WTC11 (cell line): ENCODE data around the gene SPINDOC. TPM values are rescaled to one million over a fixed set of nuclear protein-coding genes. Genes with fewer than 3 reads are reported as not detected.
A peak's percentile ranks its signal among the peaks of the same experiment; 100 is the strongest.

Experiments
- ATAC-seq: fragments of 200-7000 bp; cut with Tn5 transposase; 2 replicates; pipeline ENCODE4 v1.10.0; 2021; ENCODE audit warnings: mild to moderate bottlenecking, moderate library complexity
- CTCF ChIA-PET: fragments of 300-600 bp; sonication (Branson Sonifier 250); formaldehyde crosslinking; loops from one replicate; lab custom pipeline; 2021; ENCODE audit warnings: antibody characterized with exemption; lab: Charles Lee
- POLR2A ChIA-PET: fragments of 350-600 bp; sonication (Branson Sonifier 250); formaldehyde crosslinking; loops from one replicate; lab custom pipeline; 2021; ENCODE audit warnings: antibody characterized with exemption; lab: Charles Lee
- DNase-seq: peaks from one replicate; pipeline ENCODE4 v3.0.0; 2021; ENCODE audit warnings: low spot score
- H3K27ac Mint-ChIP-seq: 2 replicates; pipeline ENCODE4 v1.8.0; 2021; ENCODE audit warnings: mixed read lengths
- H3K27me3 Mint-ChIP-seq: 2 replicates; pipeline ENCODE4 v1.8.0; 2021; ENCODE audit warnings: low read depth, mild to moderate bottlenecking, moderate library complexity, mixed read lengths
- H3K36me3 Mint-ChIP-seq: 2 replicates; pipeline ENCODE4 v1.8.0; 2021; ENCODE audit warnings: mixed read lengths
- H3K4me1 Mint-ChIP-seq: 2 replicates; pipeline ENCODE4 v1.8.0; 2022; ENCODE audit warnings: mixed read lengths
- H3K4me3 Mint-ChIP-seq: 2 replicates; pipeline ENCODE4 v1.8.0; 2021; ENCODE audit warnings: mild to moderate bottlenecking, moderate library complexity, mixed read lengths
- H3K9me3 Mint-ChIP-seq: 2 replicates; pipeline ENCODE4 v1.8.0; 2021; ENCODE audit warnings: mixed read lengths
- EMX1 ChIP-seq: fragments of 250-450 bp; sonication (Bioruptor Pico); IDR thresholded peaks from 2 replicates; pipeline ENCODE4 v1.8.0; 2021; ENCODE audit warnings: mild to moderate bottlenecking
- ESRRA ChIP-seq: sonication (generic); formaldehyde crosslinking; IDR thresholded peaks from 2 replicates; pipeline ENCODE4 v1.8.1; 2022; ENCODE audit warnings: mild to moderate bottlenecking, missing genetic modification reagents, borderline replicate concordance
- GABPB1 ChIP-seq: sonication (generic); formaldehyde crosslinking; IDR thresholded peaks from 2 replicates; pipeline ENCODE4 v1.8.1; 2023; ENCODE audit warnings: mild to moderate bottlenecking, missing genetic modification reagents
- IRF2 ChIP-seq: sonication (generic); formaldehyde crosslinking; IDR thresholded peaks from 2 replicates; pipeline ENCODE4 v1.8.0; 2022; ENCODE audit warnings: low read depth, missing genetic modification reagents, borderline replicate concordance
- JUN ChIP-seq: sonication (generic); formaldehyde crosslinking; IDR thresholded peaks from 2 replicates; pipeline ENCODE4 v1.8.0; 2023; ENCODE audit warnings: mild to moderate bottlenecking, missing genetic modification reagents
- RELA ChIP-seq: sonication (generic); formaldehyde crosslinking; IDR thresholded peaks from 2 replicates; pipeline ENCODE4 v1.8.1; 2022; ENCODE audit warnings: missing genetic modification reagents, mild to moderate bottlenecking, borderline replicate concordance
- SP1 ChIP-seq: sonication (generic); formaldehyde crosslinking; conservative IDR thresholded peaks from 2 replicates; pipeline ENCODE4 v1.8.1; 2022; ENCODE audit warnings: missing genetic modification reagents
- TP53 ChIP-seq: sonication (generic); formaldehyde crosslinking; IDR thresholded peaks from 2 replicates; pipeline ENCODE4 v1.8.1; 2023; ENCODE audit warnings: mild to moderate bottlenecking, missing genetic modification reagents
- ZNF138 ChIP-seq: sonication (generic); formaldehyde crosslinking; conservative IDR thresholded peaks from 2 replicates; pipeline ENCODE4 v1.8.1; 2022; ENCODE audit warnings: mild to moderate bottlenecking, moderate library complexity, missing genetic modification reagents
- ZNF671 ChIP-seq: fragments of 250-450 bp; sonication (Bioruptor Pico); IDR thresholded peaks from 2 replicates; pipeline ENCODE4 v1.8.0; 2021; ENCODE audit warnings: mild to moderate bottlenecking
- total RNA-seq: library from RNA; stranded (reverse); gene quantifications from 3 replicates; pipeline ENCODE4 v1.2.3, GENCODE V29; 2021
- TF ChIP-seq, protein P1 (sequence below): sonication (generic); formaldehyde crosslinking; IDR thresholded peaks from 2 replicates; pipeline ENCODE4 v1.8.1; 2023; ENCODE audit warnings: mild to moderate bottlenecking, missing genetic modification reagents
- TF ChIP-seq, protein P2 (sequence below): sonication (generic); formaldehyde crosslinking; IDR thresholded peaks from 2 replicates; pipeline ENCODE4 v1.8.0; 2022; ENCODE audit warnings: mild to moderate bottlenecking, missing genetic modification reagents
- TF ChIP-seq, protein P3 (sequence below): fragments of 250-450 bp; sonication (Bioruptor Pico); IDR thresholded peaks from 2 replicates; pipeline ENCODE4 v1.9.0; 2021; ENCODE audit warnings: mild to moderate bottlenecking
- TF ChIP-seq, protein P4 (sequence below): sonication (generic); formaldehyde crosslinking; IDR thresholded peaks from 2 replicates; pipeline ENCODE4 v1.8.1; 2022; ENCODE audit warnings: mild to moderate bottlenecking, moderate library complexity, missing genetic modification reagents

SPINDOC gene
- total RNA-seq, 1 experiment from 2014 or later, result 93.8 TPM

DNA sequence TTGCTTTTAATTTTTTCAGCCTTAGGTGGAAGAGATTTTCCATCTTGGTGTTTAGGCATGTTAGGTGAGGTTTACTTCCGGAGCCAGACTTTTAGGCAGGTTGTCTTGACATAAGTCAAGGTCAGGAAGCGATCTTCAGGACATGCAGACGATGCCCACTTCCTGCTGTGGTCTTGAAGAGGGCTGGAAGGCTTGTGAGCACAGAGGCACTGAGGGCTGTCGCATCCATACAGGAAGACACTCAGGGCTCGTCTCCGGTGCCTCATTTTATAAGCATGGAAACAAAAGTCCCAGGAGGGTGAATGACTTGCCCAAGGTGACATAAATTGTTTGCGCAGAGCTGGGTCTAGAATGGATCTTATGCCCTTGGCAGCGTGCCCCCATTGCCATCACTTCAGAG is 56.4 kb downstream of the SPINDOC start (continued):
- TF ChIP-seq, protein P1, sequence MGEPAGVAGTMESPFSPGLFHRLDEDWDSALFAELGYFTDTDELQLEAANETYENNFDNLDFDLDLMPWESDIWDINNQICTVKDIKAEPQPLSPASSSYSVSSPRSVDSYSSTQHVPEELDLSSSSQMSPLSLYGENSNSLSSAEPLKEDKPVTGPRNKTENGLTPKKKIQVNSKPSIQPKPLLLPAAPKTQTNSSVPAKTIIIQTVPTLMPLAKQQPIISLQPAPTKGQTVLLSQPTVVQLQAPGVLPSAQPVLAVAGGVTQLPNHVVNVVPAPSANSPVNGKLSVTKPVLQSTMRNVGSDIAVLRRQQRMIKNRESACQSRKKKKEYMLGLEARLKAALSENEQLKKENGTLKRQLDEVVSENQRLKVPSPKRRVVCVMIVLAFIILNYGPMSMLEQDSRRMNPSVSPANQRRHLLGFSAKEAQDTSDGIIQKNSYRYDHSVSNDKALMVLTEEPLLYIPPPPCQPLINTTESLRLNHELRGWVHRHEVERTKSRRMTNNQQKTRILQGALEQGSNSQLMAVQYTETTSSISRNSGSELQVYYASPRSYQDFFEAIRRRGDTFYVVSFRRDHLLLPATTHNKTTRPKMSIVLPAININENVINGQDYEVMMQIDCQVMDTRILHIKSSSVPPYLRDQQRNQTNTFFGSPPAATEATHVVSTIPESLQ, result no peak
- TF ChIP-seq TP53 (CRISPR knock-in tag), result no peak
- no peak for TF ChIP-seq EMX1 (CRISPR knock-in tag)
- TF ChIP-seq, protein P2, sequence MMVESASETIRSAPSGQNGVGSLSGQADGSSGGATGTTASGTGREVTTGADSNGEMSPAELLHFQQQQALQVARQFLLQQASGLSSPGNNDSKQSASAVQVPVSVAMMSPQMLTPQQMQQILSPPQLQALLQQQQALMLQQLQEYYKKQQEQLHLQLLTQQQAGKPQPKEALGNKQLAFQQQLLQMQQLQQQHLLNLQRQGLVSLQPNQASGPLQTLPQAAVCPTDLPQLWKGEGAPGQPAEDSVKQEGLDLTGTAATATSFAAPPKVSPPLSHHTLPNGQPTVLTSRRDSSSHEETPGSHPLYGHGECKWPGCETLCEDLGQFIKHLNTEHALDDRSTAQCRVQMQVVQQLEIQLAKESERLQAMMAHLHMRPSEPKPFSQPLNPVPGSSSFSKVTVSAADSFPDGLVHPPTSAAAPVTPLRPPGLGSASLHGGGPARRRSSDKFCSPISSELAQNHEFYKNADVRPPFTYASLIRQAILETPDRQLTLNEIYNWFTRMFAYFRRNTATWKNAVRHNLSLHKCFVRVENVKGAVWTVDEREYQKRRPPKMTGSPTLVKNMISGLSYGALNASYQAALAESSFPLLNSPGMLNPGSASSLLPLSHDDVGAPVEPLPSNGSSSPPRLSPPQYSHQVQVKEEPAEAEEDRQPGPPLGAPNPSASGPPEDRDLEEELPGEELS, result no peak
- TF ChIP-seq, protein P3, sequence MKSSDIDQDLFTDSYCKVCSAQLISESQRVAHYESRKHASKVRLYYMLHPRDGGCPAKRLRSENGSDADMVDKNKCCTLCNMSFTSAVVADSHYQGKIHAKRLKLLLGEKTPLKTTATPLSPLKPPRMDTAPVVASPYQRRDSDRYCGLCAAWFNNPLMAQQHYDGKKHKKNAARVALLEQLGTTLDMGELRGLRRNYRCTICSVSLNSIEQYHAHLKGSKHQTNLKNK, result no peak
- no peak for TF ChIP-seq ESRRA (CRISPR knock-in tag)
- TF ChIP-seq JUN (CRISPR knock-in tag), result no peak

DNA sequence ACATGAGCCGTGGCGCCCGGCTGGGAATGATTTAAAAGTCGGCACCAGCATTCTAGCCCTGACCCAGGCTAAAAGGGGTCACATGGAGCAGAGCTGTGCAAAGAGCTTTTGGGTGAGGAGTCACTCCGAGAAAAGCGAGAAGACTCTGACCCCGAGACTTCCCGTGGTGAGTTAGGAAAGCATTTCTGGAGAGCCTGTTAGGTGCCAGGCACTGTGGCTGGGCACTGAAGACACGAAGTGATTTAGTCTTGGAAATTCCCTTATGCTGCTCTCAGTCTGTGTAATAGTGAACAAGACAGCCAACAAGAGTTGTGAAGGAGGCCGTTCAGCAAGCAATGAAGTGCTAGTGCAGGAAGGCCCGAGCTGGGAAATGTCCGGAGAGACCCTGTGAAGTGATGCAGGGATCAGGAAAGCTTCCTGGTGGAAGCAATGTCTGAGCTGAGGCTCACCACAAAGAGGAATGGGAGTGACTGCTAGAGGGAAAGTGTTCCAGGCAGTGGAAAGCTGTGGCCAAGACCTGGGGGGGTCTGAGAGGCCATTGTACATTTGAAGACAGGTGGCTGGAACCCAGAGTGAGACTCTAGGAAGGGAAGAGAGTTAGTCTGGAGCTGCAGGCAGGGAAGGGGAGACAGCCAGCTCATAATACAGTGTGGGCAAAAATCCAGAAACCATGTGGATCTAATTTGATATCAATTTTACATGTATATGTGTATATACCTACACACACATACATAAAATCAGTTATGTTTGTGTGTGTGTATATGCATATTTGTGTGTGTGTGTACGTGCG is 57.3 kb downstream of the SPINDOC start:
- Mint-ChIP-seq H3K9me3 (no peaks in the 10 kb centered on the region), H3K4me3 (no peak overlapping the region), H3K27ac (peak overlapping the region; percentile 83), H3K36me3 (no peaks in the 10 kb centered on the region), H3K27me3 (no peaks in the 10 kb centered on the region), H3K4me1 (peaks cover 68% of the 10 kb centered on the region)
- DNase-seq (no peak), ATAC-seq (no peak)
- ChIA-PET CTCF (interaction anchor here (0.5 kb wide), 1 partner anchor 97 kb away, joined by 4 read pairs; no protein-coding TSS in a partner anchor), POLR2A (no interaction called here)
- TF ChIP-seq IRF2 (no peak), ZNF671 (CRISPR knock-in tag) (no peak), RELA (CRISPR knock-in tag) (no peak)
- TF ChIP-seq, protein P4, sequence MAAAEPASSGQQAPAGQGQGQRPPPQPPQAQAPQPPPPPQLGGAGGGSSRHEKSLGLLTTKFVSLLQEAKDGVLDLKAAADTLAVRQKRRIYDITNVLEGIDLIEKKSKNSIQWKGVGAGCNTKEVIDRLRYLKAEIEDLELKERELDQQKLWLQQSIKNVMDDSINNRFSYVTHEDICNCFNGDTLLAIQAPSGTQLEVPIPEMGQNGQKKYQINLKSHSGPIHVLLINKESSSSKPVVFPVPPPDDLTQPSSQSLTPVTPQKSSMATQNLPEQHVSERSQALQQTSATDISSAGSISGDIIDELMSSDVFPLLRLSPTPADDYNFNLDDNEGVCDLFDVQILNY (CRISPR knock-in tag), result no peak

DNA sequence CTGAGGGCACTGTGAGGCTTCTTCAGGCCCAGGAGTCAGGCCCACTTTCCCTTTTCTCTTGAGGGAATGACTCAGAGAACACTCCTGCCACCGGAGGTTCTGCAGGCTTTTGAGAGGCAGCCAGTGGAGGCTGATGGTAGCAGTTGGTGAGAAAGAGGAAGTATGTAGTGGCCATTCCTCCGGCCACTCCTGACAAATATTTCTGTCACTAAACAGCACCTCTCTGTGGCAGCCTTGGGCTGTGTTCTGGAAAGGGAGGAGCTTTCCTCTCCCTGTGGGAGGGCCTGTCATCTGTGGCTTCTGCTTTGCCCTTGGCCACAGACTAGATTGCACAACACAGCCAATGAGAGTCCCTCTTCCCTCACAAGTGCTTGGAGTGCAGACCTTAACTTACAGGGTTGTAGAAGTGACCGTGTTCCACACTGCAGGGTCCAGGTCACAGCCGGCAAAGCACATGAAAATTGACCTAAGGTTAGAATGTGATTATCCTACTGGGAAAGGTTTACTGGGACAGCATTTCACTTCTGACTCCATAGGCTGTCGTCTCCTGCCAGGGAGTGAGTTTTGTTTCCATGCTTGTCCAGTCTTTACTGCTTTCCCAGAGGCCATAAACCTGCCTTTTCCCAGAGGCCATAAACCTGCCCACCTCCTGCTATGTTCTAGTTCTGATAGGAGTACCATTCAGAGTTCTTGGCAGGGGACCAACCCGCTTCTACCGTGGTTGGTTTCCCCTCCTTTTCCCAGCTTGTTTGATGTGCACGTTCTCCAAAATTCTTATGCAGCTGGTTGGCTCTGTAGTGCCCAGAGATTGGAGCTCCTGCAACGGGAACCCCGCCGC is 58.9 kb downstream of the SPINDOC start:
- Mint-ChIP-seq H3K27ac (peak overlapping the region; percentile 94), H3K9me3 (no peaks in the 10 kb centered on the region), H3K36me3 (no peaks in the 10 kb centered on the region), H3K4me3 (no peak overlapping the region), H3K27me3 (no peaks in the 10 kb centered on the region)
- POLR2A ChIA-PET, result interaction anchor here (1.0 kb wide), 1 partner anchor 190 kb away, joined by 4 read pairs; no protein-coding TSS in a partner anchor
- DNase-seq (peak; percentile 55), ATAC-seq (peak; percentile 86)
- TF ChIP-seq SP1 (CRISPR knock-in tag), result no peak
- no peak for TF ChIP-seq ZNF138 (CRISPR knock-in tag)
- peak; percentile 57; the same call in 1 of the 2 replicates for TF ChIP-seq GABPB1
- TF ChIP-seq, all 79 proteins: peak for 1
- peaks cover 55% of the 10 kb centered on the region for H3K4me1 Mint-ChIP-seq
- CTCF ChIA-PET, result interaction anchor here (0.7 to 2.6 kb wide), 11 partner anchors 11 to 127 kb away, joined by 3 to 16 read pairs (median 3); partner anchors contain the start of genes MARK2, NAA40 and ZFTA
